HG02840 (cell line): ENCODE results near the gene NF1.
"Not testable (repeated sequence)": the region's sequence is repeated elsewhere in the genome, so short reads cannot be mapped to it uniquely, and the experiment has no call there.

Source experiments
- ATAC-seq: cut with Tn5 transposase; IDR thresholded peaks from one replicate; pipeline ENCODE4 v1.9.1; 2021; ENCODE audit warnings: mild to moderate bottlenecking, moderate library complexity, moderate number of reproducible peaks; ENCODE audit not compliant: unreplicated experiment, low FRiP score

The NF1 gene

DNA sequence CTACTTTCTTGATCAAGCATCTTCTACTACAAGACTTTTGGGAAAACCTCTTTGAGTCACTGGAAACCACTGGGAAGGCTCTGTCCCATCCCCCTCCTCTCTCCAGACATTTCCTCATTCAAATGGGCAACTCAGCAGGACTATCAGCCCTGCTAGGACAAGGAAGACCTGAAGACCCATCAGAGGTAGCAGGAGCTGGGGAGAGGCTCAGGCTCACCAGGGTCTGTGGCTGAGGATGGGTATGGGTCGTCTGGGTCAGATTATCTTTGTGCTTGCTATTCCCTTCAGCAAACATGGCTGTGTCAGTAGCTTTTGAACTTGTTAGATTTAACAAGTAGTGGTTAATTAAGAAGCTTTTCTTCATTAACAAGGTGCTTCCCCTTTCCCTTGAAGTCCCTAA, 15.0 kb upstream of the NF1 start:
- ATAC-seq = no peak

DNA sequence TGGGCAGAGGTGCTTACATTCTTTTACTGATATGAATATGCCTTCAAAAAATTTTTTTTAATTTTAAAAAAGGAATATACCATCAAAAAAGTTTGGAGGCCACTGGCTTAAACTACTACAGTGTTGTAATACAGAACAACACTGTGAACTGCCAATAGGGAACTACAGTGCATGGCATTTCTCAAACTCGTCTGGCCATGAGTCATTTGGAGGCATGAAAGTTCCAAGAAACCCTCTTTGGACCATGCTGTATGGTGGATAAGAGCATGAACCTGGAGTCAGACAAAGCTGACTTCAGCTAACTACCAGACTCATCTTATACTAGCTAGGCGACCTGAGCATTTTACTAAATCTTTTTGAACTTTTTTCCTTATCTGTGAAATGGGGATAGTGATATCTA, 9.2 kb upstream of the NF1 start:
- ATAC-seq = no peak

DNA sequence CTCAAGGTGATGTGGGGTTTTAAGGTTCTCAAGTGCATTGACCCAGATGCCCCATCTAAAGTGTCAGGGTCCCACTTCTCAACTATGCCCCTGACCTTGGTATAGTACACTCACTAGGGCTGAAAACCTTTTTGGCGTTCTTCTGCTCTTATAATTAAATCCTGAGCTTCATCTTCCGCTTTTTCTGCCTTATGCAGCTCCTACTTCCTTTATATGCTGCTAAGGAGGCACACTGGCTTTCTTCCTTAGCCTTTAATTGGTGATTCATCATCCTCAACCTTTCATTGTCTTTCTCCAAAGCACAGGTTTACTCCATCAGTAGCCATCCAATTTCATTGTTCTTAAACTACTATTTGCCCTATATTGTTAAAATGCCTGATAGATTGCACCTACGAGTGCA, 5.3 kb upstream of the NF1 start:
- no peak for ATAC-seq

DNA sequence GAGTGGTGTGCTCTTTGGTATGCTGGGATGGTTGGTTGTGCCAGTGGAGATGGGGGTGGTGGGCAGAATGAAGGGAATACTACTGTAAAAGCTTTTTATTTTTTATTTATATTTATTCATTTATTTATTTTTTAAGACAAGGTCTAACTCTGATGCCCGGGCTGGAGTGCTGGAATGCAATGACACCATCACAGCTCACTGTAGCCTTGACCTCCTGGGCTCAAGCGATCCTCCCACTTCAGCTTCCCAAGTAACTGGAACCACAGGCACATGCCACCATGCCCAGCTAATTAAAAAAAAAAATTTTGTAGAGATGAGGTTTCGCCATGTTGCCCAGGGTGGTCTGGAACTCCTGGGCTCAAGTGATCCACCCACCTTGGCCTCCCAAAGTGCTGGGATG, 4.1 kb upstream of the NF1 start:
- not testable (repeated sequence) for ATAC-seq

DNA sequence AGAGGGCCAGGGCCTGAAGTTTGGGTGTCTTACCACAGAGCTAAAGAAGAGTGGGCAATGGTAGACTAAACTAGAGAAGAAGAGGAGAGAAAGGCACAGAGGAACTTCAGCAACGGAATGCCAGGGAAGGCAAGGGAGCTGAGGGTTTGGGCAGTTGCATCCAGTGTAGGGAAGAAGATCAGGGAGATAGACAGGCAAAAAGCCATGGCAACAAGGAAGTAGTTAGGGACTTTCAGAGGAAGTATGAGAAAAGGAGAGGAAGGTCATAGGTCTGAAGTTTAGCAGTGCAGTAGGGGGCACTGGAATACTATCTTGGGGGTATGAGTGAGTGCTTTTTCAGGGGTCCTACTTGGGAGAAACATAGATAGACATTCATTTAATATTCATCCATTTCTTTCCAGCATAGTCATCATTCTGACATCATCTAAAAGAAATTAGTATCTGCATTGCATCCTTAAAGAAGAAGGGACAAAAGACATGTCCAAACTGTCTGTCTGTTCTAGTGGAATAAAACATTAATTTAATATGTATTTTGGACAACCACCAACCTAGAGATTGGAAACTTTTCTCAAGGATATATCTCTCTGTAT, 2.2 kb upstream of the NF1 start:
- no peak for ATAC-seq

DNA sequence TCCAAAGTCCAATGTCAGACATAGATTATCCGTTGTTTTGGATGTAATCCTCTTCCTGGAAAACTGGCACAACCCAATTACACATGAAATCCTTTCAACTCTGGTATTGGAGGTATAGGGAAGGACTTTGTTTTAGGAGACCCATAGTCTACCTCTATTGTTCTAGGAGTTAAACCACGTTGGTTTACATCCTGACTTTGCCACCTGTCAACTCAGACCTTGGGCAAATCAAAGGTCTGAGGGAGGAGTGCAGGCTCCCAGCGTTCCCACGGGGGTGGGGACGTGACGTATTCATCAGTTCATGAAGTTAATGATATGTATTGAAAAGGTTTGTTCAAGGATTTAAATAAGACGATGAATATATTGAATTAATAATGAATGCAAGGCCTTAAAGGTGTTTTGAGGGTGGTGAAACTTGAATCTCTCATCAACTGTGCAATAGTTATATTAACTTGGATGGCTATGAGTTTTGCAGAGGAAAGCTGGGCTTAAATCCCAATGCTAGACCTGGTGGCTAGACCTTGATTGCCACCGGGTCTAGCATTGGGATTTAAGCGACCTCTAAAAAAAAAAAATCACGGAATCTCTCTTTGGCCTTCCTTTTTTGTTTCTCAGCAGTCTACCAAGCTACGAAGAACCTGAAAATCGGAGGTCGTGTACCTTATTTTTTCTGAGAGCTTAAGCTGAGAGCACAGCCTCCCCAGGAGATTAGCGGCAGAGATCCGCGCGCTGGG, 744 bp upstream of the NF1 start:
- ATAC-seq = no peak

DNA sequence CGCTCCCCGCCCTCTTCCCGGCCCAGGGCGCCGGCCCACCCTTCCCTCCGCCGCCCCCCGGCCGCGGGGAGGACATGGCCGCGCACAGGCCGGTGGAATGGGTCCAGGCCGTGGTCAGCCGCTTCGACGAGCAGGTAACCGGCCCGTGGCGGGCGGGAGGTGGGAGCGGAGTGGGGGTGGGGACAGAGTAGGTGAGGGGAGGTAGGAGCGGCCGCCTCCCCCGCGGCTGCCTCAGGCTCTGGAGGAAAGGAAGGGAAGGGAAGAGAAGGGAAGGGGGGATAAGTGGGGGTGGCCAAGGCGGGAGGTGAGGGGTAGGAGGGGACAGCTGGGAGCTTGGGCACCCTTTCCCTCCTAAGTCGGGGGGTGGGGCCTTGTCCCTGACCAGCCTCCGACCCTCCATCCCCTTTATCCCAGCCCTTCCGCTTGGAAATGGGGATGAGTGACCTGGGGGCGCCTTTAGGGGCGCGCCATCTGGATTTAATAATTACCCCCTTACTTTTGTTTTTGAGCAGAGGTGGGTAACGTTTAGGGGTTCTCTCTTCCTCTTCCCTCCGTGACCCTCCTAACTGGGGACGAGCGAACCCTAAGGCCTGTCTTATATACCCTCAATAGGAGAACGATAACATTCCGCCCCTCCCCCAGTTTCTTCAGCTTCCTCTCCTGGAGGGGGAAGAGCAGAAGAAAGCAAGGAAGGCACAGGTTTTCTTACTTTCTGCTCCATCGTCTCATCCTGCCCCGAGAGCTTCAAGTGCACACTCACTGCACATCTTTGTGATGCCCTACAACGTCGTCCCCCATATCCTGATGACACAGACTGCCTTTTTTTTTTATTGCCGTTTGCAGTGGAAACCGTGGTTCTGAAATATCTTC, 694 bp downstream of the NF1 start:
- ATAC-seq = no peak

DNA sequence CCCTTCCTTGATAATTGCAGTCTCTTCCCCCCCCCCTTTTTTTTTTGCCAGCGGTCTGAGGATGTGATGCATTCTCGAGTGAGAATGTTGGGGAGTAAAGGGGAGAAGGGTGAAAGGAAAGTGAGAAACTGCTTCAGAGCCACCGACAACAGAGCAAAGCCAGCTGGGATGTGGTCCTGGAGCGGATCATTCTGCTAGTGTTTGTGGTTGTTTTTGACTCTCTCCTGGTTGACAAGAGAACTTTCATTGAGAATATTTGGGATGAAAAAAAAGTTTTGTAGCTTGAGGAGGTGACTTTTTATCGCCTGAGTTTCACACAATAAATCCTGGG, 1.3 kb downstream of the NF1 start:
- no peak for ATAC-seq

DNA sequence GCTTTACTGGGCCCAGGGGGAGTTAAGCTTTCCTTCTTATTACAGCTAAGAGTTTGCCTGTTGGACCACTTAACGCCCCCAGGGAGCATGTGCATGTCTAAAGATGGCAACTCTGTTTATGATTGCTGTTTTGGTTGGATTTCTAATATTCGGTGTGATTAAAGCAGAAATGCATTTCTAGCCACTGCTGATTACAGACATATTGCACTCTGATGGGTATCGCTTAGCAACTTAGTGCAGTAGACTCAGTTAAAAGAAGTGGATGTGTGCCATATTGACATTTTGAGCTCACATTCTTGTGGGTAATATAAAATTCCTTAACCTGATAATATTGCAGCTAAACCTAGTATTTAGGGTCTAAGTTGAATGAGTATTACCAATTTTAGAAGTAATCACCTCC, 4.2 kb downstream of the NF1 start:
- no peak for ATAC-seq

DNA sequence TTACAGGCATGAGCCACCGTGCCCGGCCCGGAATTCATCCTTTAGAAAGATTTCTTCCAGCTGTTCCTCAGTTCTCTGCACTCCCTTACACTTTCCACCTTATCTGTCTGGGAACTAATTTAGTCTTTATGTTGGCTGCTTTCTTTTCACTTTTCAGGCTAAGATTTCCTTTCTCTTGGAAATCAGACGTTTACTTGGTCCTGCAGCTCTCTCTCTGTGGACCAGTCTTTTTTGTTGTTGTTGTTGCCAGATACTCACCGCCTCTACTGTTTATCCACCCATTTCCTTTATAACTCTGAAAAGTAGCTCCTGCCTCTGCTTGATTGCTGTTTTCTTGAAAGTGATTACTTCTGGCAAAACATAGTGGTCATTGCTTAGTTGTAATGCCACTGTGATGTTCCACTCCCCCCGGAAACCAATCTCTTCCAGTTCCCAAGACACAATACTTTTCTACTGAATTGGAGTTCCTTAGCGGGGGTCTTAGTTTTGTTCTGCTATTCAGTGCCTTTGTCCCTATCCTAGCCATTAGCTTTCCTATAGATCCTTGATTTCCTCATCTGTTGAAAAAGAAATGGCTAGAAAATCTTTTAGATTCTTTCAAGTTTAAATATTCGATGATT, 6.2 kb downstream of the NF1 start:
- ATAC-seq = no peak

DNA sequence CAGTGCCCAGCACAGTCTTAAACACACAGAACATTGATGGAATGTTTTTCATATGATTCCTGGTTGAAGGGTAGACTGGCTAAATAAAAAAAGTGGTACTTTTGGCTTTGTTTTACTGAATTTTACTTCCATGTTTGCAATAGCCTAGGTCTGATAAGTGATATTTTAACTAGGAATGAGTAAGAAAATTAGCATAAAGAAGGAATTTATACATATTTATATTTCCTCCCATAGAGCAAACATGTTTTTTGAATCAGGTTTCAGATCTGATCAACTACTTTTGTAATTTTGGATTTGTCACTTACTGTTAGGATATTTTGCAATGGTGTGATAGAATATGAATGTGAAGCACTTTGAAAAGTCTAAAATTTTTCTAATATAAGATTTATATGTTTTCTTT, 7.2 kb downstream of the NF1 start:
- ATAC-seq = no peak

DNA sequence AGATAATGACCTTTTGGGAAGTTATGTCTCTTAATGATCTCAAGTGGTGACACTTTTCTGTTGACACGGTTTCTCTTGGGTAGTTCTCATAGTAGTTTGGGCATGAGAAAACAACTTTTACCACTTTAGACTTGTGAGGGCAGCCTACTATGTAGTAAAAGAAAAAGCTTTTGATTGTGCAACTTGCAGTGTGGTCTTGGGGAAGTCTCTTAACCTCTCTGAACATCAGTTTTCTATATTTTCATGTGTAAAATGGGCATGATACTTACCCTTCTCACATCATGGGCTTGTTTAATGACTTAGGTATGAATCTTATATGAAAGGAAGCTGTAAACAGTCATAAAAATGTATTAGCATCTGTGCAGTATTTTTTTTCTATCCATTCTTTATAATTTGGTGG, 11.2 kb downstream of the NF1 start:
- no peak for ATAC-seq

DNA sequence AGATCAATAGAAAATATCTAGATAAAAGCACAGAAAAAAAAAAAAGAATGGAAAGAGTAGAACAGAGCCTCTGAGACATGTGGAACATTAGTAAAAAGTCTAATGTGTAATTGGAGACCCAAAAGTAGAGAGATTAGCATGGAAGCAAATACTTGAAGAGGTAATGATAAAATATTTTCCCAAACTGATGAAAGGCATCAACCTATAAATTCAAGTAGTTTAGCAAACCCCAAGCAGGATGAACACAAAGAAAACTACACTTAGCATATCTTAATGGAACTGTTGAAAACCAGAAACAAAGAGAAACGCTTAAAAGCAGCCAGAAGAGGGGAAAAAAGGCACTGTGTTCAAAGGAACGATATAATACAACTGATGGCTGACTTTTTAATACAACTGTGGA, 16.4 kb downstream of the NF1 start:
- no peak for ATAC-seq

DNA sequence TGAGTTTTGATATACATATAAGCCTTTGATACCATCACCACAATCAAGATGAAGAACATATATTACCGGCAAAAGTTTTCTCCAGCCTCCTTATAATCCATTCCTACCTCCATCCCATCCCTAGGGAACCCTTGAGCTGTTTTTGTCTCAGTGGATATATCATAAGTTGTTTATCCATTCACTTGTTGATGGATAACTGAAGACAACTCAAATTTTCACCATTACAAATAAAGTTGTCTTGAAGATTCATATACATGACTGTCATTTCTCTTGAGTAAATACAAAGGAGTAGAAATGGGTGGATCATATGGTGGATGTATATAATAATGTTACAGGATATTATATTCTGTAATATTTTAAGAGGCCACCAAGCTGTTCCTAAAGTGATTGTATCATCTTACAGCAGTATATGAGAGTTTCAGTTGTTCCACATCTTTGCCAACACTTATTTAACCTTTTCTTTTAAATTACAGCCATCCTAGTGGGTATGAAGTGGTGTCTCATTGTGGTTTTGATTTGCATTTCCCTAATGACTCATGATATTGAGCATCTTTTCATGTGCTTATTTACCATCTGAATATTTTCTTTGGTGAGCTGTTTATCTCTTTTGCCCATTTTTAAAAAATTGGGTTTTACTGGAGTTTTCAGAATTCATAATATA, 17.4 kb downstream of the NF1 start:
- ATAC-seq = no peak

DNA sequence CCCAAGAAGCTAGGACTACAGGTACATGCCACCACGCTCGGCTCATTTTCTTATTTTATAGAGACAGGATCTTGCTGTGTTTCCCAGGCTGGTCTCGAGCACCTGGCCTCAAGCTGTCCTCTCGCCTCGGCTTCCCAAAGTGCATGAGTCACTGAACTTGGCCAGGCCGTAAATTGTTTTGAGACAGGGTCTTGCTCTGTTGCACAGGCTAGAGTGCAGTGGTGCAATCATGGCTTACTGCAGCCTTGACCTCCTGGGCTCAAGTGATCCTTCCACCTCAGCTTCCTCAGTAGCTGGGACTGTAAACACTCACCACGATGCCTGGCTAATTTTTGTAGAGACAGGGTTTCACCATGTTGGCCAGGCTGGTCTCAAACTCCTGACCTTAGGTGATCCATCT, 18.6 kb downstream of the NF1 start:
- not testable (repeated sequence) for ATAC-seq

DNA sequence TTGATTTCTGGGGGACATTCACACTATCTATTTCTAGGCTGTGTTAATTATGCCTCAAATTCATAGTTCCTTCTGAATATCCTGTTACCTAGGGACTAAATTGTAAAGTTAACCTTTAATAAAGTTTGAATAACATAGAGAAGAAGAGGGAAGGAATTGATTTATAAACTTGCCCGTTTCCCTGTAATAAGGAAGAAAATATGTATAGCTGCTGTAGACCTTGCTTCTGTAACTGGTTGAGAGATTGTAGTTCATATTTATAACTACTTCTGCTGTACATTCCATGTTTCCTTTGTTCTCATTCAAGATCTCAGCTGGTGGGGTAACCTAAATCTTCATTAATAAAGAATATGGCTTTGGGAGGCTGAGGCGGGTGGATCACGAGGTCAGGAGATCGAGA, 19.2 kb downstream of the NF1 start:
- no peak for ATAC-seq

DNA sequence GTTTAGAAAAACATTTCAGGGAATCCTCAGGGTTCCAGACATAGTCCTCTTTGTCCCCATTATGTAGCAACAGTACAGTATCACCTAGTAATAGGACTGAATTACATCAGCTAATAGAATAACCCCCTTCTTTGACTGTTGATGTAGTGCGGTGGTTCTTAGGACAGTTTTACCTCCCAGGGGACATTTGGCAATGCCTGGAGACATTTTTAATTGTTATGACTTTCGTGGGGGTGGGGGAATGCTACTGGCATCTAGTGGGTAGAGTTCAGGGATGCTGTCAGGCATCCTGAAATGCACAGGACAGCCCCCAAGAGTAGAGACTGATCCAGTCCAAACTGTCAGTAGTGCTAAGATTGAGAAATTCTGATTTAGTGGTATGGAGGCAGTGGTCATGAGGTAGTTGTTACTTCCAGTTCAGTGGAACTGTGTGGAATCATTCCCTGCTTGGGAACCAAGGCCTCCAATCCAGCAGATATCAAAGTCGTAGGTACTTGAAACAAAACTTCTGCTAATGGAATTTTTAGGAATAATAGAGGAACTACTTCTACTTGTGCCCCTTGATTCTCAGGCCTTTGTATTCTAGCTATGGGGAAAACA, 20.3 kb downstream of the NF1 start:
- ATAC-seq = no peak

DNA sequence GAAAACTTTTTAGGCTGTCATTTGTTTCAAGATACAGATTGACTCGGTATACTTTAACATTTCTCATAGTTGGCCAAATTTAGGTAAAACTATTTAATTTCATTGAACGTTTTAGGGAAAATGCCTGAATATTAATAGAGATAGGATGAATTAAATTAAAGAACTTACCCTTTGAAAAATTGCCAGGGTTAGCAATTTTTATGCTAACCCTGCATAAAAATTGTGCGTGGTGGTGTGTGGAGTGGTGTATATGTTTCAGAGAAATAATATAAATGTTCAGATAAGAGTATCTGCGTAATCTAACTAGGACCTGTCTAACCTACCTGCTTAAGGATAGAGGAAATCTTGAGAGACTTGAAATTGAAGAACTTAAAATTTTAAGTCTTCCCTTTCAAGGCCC, 21.4 kb downstream of the NF1 start:
- ATAC-seq = no peak

DNA sequence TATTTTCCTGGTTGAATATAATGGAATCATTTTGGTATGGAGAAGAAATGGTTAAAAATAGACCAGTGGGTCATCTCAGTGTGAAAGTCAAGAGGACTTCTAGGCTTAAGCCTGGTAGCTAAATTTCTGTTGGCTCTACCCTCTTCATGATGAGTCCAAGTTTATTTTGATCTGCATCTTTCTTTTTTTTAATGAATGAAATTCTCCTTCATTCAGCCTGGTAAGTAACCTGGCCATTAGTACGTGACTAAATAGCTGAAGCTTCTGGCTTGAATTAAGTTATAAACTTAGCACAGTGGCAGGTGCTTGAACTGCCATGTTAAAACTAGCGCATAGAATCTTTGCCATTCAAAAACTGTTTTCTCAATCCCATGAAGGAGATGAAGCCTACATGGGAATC, 28.0 kb downstream of the NF1 start:
- no peak for ATAC-seq

DNA sequence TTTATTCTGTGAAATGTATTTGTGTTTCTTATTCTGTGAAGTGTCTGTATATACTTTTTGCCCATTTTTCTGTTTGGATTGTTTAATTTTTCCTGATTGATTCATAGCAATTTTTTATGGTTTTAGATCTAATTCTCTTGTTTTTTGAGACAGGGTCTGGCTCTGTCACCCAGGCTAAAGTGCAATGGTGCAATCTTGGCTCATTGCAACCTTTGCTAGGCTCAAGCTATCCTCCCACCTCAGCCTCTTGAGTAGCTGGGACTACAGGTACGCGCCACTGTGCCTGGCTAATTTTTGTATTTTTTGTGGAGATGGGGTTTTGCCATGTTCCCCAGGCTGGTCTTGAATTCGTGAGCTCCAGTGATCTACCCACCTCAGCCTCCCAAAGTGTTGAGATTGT, 31.5 kb downstream of the NF1 start:
- ATAC-seq = no peak
